Neutrophil (primary cell): Measurements from ENCODE around the gene GABBR2.

Experiments used
- H3K27ac ChIP-seq: fragments of 200-600 bp; sonication (generic); 2 replicates; pipeline ENCODE4 v1.5.1; 2016; ENCODE audit warnings: mild to moderate bottlenecking, moderate library complexity
- H3K27me3 ChIP-seq: fragments of 200-600 bp; sonication (generic); 2 replicates; pipeline ENCODE4 v1.6.0; 2016; ENCODE audit warnings: mild to moderate bottlenecking
- H3K36me3 ChIP-seq: fragments of 200-600 bp; sonication (generic); 2 replicates; pipeline ENCODE4 v1.5.1; 2017
- H3K4me1 ChIP-seq, 2 experiments: fragments of 200-600 bp in 1 of 2; sonication (generic) in 1 of 2; 1 replicate in 1 of 2; 2 replicates in 1 of 2; pipeline versions ENCODE4 v1.5.1 to v1.6.1; 2013 to 2016; ENCODE audit warnings: low read depth in 1 of 2, low read length in 1 of 2, mild to moderate bottlenecking in 1 of 2, moderate library complexity in 1 of 2; ENCODE audit not compliant: control insufficient read depth in 1 of 2, insufficient read depth in 1 of 2
- H3K4me3 ChIP-seq, 2 experiments: fragments of 200-600 bp in 1 of 2; sonication (generic) in 1 of 2; 1 replicate in 1 of 2; 2 replicates in 1 of 2; pipeline ENCODE4 v1.5.1; 2013 to 2016; ENCODE audit warnings: low read depth in 1 of 2, low read length in 1 of 2, mild to moderate bottlenecking in 1 of 2, moderate library complexity in 1 of 2
- H3K9me3 ChIP-seq: fragments of 200-600 bp; sonication (generic); 2 replicates; pipeline ENCODE4 v1.5.1; 2016
- TF ChIP-seq, protein P1 (sequence below): fragments of 200-600 bp; sonication (generic); IDR thresholded peaks from 2 replicates; pipeline ENCODE4 v1.5.1; 2016; ENCODE audit warnings: antibody characterized with exemption

The GABBR2 gene

DNA sequence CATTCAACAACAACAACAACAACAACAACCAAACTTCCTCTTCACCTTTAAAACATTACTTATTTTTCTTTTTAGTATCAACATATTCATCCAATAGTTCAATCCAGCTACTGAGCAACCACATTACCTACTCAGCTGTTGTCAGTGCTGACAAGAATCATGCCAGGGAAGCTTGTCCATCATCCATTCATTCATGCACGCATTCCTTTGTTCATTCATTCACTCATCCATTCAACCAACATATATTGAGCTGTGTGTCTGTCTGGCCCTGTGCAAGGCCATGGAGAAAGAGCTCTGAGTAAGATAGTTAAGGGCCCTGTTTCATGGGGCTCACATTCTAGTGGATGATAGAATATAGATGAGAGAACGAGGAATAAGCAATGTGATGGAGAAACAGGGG, 373.1 kb downstream of the GABBR2 start:
- H3K9me3 ChIP-seq, result no peaks in the 10 kb centered on the region
- no peaks in the 10 kb centered on the region for H3K4me1 ChIP-seq
- no peaks in the 10 kb centered on the region for H3K36me3 ChIP-seq
- TF ChIP-seq, protein P1, sequence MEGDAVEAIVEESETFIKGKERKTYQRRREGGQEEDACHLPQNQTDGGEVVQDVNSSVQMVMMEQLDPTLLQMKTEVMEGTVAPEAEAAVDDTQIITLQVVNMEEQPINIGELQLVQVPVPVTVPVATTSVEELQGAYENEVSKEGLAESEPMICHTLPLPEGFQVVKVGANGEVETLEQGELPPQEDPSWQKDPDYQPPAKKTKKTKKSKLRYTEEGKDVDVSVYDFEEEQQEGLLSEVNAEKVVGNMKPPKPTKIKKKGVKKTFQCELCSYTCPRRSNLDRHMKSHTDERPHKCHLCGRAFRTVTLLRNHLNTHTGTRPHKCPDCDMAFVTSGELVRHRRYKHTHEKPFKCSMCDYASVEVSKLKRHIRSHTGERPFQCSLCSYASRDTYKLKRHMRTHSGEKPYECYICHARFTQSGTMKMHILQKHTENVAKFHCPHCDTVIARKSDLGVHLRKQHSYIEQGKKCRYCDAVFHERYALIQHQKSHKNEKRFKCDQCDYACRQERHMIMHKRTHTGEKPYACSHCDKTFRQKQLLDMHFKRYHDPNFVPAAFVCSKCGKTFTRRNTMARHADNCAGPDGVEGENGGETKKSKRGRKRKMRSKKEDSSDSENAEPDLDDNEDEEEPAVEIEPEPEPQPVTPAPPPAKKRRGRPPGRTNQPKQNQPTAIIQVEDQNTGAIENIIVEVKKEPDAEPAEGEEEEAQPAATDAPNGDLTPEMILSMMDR, result no peak
- H3K27ac ChIP-seq, result no peak overlapping the region
- H3K4me3 ChIP-seq, result no peak overlapping the region
- H3K27me3 ChIP-seq, result peaks cover 44% of the 10 kb centered on the region

DNA sequence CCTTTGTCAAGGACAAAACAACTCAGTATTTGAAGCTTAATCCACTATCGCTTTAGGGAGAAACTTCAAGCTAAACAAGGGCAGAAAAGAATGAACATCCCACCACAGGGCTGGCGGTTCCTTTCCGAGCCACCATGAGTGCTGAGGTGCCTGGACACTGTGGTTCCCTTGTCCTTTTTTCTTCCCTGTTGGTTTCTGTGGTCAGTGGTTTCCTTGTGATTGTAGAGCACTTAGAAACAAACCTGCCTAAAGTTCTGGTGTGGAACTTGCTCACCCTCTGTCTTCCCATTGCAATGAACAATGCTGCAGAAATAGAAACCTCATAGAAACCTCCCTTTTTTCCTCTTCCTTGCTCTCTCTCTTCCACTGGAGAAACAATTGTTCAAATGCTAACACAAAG, 373.9 kb downstream of the GABBR2 start:
- no peaks in the 10 kb centered on the region for H3K4me1 ChIP-seq
- H3K36me3 ChIP-seq, result no peaks in the 10 kb centered on the region
- no peak overlapping the region for H3K4me3 ChIP-seq
- H3K9me3 ChIP-seq, result no peaks in the 10 kb centered on the region
- TF ChIP-seq, protein P1, result no peak
- H3K27me3 ChIP-seq, result peaks cover 43% of the 10 kb centered on the region
- H3K27ac ChIP-seq, result no peak overlapping the region

- TF ChIP-seq, protein P1, result no peak
- Histone ChIP-seq H3K4me1 (no peaks in the 10 kb centered on the region), H3K36me3 (no peaks in the 10 kb centered on the region), H3K27me3 (peaks cover 49% of the 10 kb centered on the region), H3K4me3 (no peak overlapping the region), H3K27ac (no peak overlapping the region), H3K9me3 (no peaks in the 10 kb centered on the region)
Observed at GRCh38 chr9:98333703-98334582, 374.8 kb downstream of the GABBR2 start.

DNA sequence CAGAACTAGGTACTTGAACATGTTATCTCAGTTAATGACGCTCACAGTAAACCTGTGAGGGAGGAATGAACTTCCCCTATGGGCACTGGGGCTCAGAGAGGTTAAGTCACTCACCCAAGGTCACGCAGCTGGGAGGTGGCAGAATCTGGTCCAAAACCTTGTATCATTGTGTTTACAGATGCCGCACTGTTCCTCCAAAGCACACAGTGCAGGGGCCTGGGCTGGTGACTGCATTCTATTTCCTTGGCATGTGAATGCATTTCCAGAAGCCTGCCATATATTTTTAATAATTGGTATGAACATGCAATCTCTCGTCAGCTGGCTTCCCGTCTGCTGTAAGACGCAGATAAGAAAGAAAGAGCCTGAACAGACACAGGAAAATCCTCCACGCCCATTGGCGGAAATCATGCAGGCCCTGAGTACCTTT, 376.3 kb downstream of the GABBR2 start:
- Histone ChIP-seq H3K36me3 (no peaks in the 10 kb centered on the region), H3K4me1 (no peaks in the 10 kb centered on the region), H3K27me3 (peaks cover 44% of the 10 kb centered on the region), H3K4me3 (no peak overlapping the region), H3K9me3 (no peaks in the 10 kb centered on the region), H3K27ac (no peak overlapping the region)
- TF ChIP-seq, protein P1, result no peak

DNA sequence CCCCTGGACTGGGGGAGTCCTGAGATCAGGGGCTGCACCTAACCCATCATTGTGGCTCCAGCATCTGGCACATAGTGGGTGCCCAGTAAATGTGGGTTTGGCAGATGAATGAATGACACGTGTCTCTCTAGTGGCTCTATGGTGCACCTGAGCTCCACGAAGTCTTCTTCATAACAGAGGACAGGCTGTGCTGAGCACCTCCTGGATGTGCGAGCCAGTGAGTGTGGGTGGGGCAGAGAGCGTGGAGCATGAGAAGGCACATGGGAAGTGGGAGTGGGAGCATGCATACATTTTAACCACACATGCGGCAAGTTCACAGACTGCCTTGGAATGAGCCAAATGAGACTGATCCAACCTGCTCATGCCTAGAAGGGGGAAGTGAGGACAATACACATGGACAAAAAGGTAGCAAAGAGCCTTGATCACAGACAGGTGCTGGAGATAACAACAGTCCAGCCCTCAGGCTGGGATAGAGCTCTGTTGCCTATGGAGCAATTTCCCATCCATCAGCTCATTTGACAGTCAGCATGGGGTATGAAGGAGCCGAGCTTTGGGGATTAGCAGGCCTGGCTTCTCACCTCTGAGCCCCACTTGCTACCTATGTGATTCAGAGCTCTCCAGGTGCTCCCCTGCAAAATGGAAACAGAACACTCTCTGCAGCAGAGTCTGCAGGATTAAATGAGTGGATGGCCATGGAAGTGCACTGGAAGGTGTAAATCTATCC, 377.0 kb downstream of the GABBR2 start:
- H3K27ac ChIP-seq, result no peak overlapping the region

More for the DNA sequence above, 377.0 kb downstream of the GABBR2 start:
- H3K36me3 ChIP-seq, result no peaks in the 10 kb centered on the region
- H3K4me1 ChIP-seq, result no peaks in the 10 kb centered on the region
- TF ChIP-seq, protein P1, result no peak
- no peak overlapping the region for H3K4me3 ChIP-seq
- peaks cover 44% of the 10 kb centered on the region for H3K27me3 ChIP-seq
- H3K9me3 ChIP-seq, result no peaks in the 10 kb centered on the region
